KOPT-K1 (cell line): Measurements from ENCODE around the gene SCARB1.

ENCODE experiments used
- H3K27ac ChIP-seq: fragments of 200-600 bp; sonication (generic); 2 replicates; pipeline ENCODE4 v1.5.1; 2016; ENCODE audit warnings: antibody characterized with exemption, mild to moderate bottlenecking, low read depth, low read length; ENCODE audit not compliant: poor library complexity, severe bottlenecking
- H3K36me3 ChIP-seq: fragments of 200-600 bp; sonication (generic); 2 replicates; pipeline ENCODE4 v1.5.1; 2017; ENCODE audit warnings: antibody characterized with exemption, mild to moderate bottlenecking, low read length, moderate library complexity; ENCODE audit not compliant: insufficient read depth
- H3K9me3 ChIP-seq: fragments of 200-600 bp; sonication (generic); 2 replicates; pipeline ENCODE4 v1.5.1; 2017; ENCODE audit warnings: antibody characterized with exemption, low read length, mild to moderate bottlenecking; ENCODE audit not compliant: insufficient read depth, poor library complexity, severe bottlenecking

The SCARB1 gene

GRCh38 chr12:124814741-124815613 is 48.7 kb downstream of the SCARB1 start:
- no peaks in the 10 kb centered on the region for H3K9me3 ChIP-seq
- no peak overlapping the region for H3K27ac ChIP-seq
- peaks cover 45% of the 10 kb centered on the region for H3K36me3 ChIP-seq

DNA sequence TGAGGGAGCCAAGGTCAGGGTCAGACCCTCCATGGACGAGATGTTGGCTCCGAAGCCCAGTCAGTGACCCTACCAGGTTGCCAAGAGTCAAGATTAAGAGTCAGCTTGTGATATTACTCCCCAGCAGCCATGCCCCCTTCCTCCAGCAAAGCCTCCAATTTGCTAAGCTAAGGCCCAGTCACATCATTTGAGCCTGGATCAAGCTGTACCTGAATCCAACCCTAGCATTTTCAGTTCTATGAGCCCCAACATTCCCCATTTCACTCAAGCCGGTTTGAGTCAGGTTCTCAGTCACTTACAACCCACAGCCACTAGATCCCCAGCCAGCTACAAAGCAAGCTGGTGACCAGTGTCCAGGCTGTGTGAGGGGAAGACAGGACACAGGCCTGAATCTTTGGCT is 49.9 kb downstream of the SCARB1 start:
- no peak overlapping the region for H3K27ac ChIP-seq
- H3K9me3 ChIP-seq = no peaks in the 10 kb centered on the region
- peaks cover 55% of the 10 kb centered on the region for H3K36me3 ChIP-seq

- Histone ChIP-seq H3K9me3 (no peaks in the 10 kb centered on the region), H3K36me3 (peaks cover 55% of the 10 kb centered on the region), H3K27ac (no peak overlapping the region)
Observed at GRCh38 chr12:124812979-124813378, 50.7 kb downstream of the SCARB1 start.

DNA sequence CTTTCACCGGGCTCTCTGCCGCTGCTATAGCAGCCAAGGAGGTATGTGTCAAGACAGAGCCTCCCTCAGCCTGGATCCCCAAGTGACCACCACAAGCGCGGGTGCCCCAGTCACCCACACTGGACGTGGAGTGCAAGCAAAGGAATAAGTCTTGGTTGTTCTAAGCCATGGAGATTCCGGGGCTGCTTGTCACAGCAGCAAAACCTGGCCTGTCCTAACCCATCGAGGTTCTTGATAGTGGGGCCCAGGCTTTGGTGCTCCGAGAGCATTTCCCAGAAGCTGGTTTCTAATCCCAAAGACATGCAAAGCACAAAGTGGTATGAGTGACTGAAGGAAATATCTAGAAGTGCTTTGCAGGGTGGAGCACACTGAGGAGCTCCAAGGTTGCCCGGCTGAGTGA is 51.3 kb downstream of the SCARB1 start:
- Histone ChIP-seq H3K9me3 (no peaks in the 10 kb centered on the region), H3K36me3 (peaks cover 59% of the 10 kb centered on the region), H3K27ac (no peak overlapping the region)

DNA sequence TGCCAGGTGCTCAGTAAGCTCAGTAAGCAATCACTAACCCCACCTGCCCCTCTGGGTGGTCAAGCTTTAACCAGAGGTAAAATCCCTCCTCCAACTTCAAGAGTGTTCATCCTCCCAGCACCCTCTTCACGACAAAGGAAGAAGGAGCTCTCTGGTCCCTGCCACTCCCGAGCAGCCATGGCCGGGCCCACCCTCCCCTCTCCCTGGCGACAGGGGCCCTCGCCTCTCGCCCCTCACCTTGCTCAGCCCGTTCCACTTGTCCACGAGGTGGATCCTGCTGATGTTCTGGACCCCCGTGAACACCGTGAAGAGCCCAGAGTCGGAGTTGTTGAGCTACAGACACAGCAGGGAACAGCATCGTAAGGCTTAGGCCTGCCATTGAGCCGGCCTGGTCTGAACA is 52.0 kb downstream of the SCARB1 start:
- no peaks in the 10 kb centered on the region for H3K9me3 ChIP-seq
- H3K36me3 ChIP-seq = peaks cover 63% of the 10 kb centered on the region
- H3K27ac ChIP-seq = no peak overlapping the region

GRCh38 chr12:124809878-124810277 is 53.8 kb downstream of the SCARB1 start:
- H3K36me3 ChIP-seq = peaks cover 73% of the 10 kb centered on the region
- H3K27ac ChIP-seq = no peak overlapping the region
- H3K9me3 ChIP-seq = no peaks in the 10 kb centered on the region

- no peaks in the 10 kb centered on the region for H3K9me3 ChIP-seq
- H3K36me3 ChIP-seq = peaks cover 73% of the 10 kb centered on the region
- H3K27ac ChIP-seq = no peak overlapping the region
Observed at GRCh38 chr12:124809391-124809790, 54.3 kb downstream of the SCARB1 start.

DNA sequence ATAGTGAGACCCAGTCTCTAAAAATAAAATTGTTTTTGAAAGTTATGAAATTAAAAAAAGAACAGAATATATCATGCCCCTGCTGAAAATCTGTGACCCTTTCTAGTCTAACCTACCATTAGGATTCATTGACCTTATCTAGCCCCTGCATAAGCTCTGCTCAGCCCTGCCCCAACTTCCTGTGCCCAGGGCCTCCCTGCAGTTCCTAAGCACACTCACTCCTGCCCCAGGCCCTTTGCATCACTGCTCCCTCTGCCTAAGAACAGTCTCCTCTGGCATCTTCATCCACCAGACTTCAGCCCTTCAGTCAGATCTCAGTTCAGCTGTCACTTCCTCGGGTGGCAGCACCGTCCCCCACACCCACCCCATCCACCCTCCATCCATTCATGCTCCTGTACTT is 55.4 kb downstream of the SCARB1 start:
- Histone ChIP-seq H3K36me3 (peaks cover 67% of the 10 kb centered on the region), H3K27ac (no peak overlapping the region), H3K9me3 (no peaks in the 10 kb centered on the region)

DNA sequence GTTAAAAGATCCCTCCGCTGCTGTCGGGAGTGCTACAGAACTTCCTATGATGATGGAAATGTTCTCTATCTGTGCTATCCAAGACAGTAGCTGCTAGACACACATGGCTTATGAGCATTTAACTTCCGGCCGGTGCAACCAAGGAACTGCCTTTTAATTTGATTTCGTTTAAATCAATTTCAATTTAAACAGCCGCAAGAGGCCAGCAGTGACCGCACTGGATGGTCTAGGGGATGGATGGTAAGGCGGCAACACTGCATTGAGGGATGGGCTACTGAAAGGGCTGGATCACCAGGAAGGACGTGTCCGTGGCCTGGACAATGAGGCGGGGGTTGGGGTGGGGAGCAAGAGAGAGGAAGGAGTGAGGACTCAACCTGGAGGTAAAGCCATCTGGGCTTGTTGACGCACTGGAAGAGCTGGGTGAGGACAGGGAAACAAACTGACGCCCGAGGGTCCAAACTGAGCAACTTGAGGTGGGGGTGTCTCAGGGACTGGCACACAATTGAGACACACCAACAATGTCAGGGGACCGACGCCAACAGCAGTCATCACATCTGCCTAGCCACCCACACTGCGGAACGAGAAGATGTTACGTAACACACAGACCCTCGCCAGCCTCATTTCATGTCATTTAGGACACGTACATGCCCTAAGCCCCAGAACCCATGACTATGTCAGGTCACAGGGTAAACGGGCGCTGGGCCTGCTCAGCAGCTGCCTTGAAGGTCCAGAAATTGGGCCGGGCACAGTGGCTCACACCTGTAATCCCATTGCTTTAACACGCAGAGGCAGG is 57.6 kb downstream of the SCARB1 start:
- H3K9me3 ChIP-seq = no peaks in the 10 kb centered on the region
- peaks cover 66% of the 10 kb centered on the region for H3K36me3 ChIP-seq
- H3K27ac ChIP-seq = no peak overlapping the region

- no peak overlapping the region for H3K27ac ChIP-seq
- no peaks in the 10 kb centered on the region for H3K9me3 ChIP-seq
- H3K36me3 ChIP-seq = peaks cover 67% of the 10 kb centered on the region
Observed at GRCh38 chr12:124805050-124805449, 58.6 kb downstream of the SCARB1 start.

DNA sequence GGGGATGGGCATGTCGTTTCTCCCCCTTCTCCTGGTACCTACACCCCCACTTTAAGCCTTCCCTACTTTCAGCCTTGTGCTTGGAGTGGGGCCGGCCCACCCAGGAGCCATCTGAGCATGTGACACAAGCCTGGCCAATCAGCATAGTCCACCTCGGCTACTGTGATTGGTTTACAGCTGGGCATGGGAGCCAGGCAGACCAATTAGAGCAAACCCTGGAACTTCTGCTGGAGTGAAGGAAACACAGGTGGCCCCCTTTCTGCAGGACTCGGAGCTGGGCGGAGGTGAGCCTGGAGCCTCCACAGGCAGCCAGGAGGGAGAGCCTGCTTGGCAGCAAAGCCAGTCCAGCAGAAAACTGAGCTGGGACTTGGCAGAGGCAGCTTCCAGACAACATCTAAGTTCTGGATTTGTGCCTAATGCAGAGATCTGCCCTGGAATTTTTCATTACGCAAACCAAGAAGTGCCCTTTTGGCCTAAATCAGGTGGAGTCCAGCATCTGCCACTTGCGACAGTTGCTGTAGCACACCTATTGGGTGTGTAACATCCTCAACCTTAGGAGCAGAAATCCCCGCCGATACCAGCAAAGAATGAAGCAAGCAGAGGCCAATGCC is 59.5 kb downstream of the SCARB1 start:
- Histone ChIP-seq H3K9me3 (no peaks in the 10 kb centered on the region), H3K36me3 (peaks cover 69% of the 10 kb centered on the region), H3K27ac (no peak overlapping the region)

- no peaks in the 10 kb centered on the region for H3K9me3 ChIP-seq
- peaks cover 79% of the 10 kb centered on the region for H3K36me3 ChIP-seq
Observed at GRCh38 chr12:124802361-124802760, 61.3 kb downstream of the SCARB1 start.

DNA sequence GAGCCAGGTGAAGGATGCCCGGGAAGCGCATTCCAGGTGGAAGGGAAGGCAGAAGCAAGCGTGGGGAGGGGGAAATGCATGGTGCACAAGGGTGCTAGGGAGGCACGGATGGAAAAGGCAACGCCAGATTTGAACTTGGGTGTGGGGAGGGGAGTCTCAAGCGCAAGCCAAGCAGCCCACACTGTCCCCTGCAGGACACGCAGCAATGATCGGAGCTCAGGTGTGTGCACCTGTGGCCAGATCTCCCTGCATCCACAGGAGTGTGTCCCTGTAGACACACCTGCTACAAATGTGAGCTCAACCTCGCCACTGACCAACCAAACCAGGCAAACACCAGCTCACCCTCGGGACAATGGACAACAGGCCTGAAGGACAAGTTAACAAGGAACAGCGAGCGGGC is 63.2 kb downstream of the SCARB1 start:
- H3K27ac ChIP-seq = no peak overlapping the region
- no peaks in the 10 kb centered on the region for H3K9me3 ChIP-seq
- peaks cover 75% of the 10 kb centered on the region for H3K36me3 ChIP-seq

More at GRCh38 chr12:124802361-124802760, 61.3 kb downstream of the SCARB1 start:
- no peak overlapping the region for H3K27ac ChIP-seq

- Histone ChIP-seq H3K36me3 (peaks cover 74% of the 10 kb centered on the region; the same call in 1 of the 2 replicates), H3K9me3 (no peaks in the 10 kb centered on the region), H3K27ac (no peak overlapping the region)
Observed at GRCh38 chr12:124797321-124797720, 66.3 kb downstream of the SCARB1 start.

- Histone ChIP-seq H3K27ac (no peak overlapping the region), H3K36me3 (peaks cover 79% of the 10 kb centered on the region)
Observed at GRCh38 chr12:124796303-124796960, 67.2 kb downstream of the SCARB1 start.

More at GRCh38 chr12:124796303-124796960, 67.2 kb downstream of the SCARB1 start:
- H3K9me3 ChIP-seq = no peaks in the 10 kb centered on the region
